NT2/D1 (cell line): ENCODE data around the gene BST1.

Source experiments
- SUZ12 ChIP-seq: IDR thresholded peaks from 2 replicates; pipeline ENCODE4 v1.6.1; 2011; ENCODE audit not compliant: insufficient read length, insufficient read depth; ENCODE audit errors: extremely low read depth
- YY1 ChIP-seq: IDR thresholded peaks from 2 replicates; pipeline ENCODE4 v1.6.1; 2011; ENCODE audit not compliant: insufficient read length, insufficient read depth
- ZNF274 ChIP-seq: IDR thresholded peaks from 2 replicates; pipeline ENCODE4 v1.6.1; 2011; ENCODE audit warnings: mild to moderate bottlenecking, low read depth, low read length

DNA sequence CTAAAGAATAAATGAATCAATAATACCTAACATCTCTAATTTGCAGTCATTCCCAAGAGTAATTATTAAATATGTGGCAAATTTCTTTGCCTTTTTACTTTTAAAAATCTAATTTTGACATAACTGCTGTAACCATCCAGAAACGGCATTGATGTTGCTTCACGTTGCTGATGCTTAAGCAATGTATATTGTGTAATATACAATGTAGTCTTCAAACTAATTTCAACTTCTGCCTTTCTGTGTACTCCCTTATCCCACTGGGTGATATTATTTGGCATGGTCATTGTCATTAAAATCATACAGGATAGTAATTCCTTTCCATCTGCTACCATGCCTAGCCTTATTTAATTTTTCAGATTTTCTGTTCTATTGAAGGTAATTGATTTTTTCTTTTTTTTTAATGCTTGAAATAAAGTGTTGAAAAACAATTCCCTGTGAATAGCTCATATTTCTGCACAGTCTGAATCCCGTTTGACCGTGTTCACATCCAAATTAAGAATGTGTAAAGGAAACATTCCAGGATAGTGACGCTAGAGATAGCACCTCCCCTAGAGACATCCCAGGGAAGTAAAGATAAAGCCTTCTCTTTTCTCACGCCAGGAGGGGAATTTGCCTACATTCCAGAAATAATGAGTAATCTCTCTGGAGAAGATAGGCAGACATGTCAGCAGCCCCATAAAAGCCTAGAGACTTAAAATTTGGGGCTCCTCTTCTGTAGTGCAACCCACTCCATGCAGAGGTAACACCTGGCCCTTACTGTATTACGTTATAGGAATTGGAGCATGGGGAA lies 12.7 kb upstream of the BST1 start:
- no peak for TF ChIP-seq YY1
- TF ChIP-seq ZNF274 = no peak
- no peak for TF ChIP-seq SUZ12
